ENCODE data around the gene UBAC2.

Gene UBAC2

GRCh38 chr13:99383511-99383921 lies 182.9 kb downstream of the UBAC2 start:
- DNase-seq (ENCODE audit: low read depth) = no peak
- H3K4me3 ChIP-seq (ENCODE audit: low read depth, low read length) = no peak overlapping the region
- no peak for TF ChIP-seq CTCF (conservative IDR thresholded peaks at IDR 0.05; ENCODE audit: low read depth, low read length)

GRCh38 chr13:99383946-99384345 lies 183.3 kb downstream of the UBAC2 start:
- DNase-seq (ENCODE audit: low read depth) = no peak
- no peak for TF ChIP-seq CTCF (conservative IDR thresholded peaks at IDR 0.05; ENCODE audit: low read depth, low read length)
- H3K4me3 ChIP-seq (ENCODE audit: low read depth, low read length) = no peak overlapping the region

- DNase-seq (ENCODE audit: low read depth) = no peak
- no peak for TF ChIP-seq CTCF (conservative IDR thresholded peaks at IDR 0.05; ENCODE audit: low read depth, low read length)
- no peak overlapping the region for H3K4me3 ChIP-seq (ENCODE audit: low read depth, low read length)
Observed at GRCh38 chr13:99384468-99384867, 183.8 kb downstream of the UBAC2 start.

GRCh38 chr13:99385161-99385560 lies 184.5 kb downstream of the UBAC2 start:
- no peak for DNase-seq (ENCODE audit: low read depth)
- TF ChIP-seq CTCF (conservative IDR thresholded peaks at IDR 0.05; ENCODE audit: low read depth, low read length) = no peak
- H3K4me3 ChIP-seq (ENCODE audit: low read depth, low read length) = no peak overlapping the region

- no peak for DNase-seq (ENCODE audit: low read depth)
- no peak for TF ChIP-seq CTCF (conservative IDR thresholded peaks at IDR 0.05; ENCODE audit: low read depth, low read length)
Observed at GRCh38 chr13:99385940-99386339, 185.3 kb downstream of the UBAC2 start.

GRCh38 chr13:99386495-99386894 lies 185.8 kb downstream of the UBAC2 start:
- no peak overlapping the region for H3K4me3 ChIP-seq (ENCODE audit: low read depth, low read length)
- no peak for TF ChIP-seq CTCF (conservative IDR thresholded peaks at IDR 0.05; ENCODE audit: low read depth, low read length)
- DNase-seq (ENCODE audit: low read depth) = no peak

More at GRCh38 chr13:99385940-99386339, 185.3 kb downstream of the UBAC2 start:
- no peak overlapping the region for H3K4me3 ChIP-seq (ENCODE audit: low read depth, low read length)

GRCh38 chr13:99386911-99387788 lies 186.5 kb downstream of the UBAC2 start:
- TF ChIP-seq CTCF (conservative IDR thresholded peaks at IDR 0.05; ENCODE audit: low read depth, low read length) = peak; percentile 81
- DNase-seq (ENCODE audit: low read depth) = peak; percentile 37
- no peak overlapping the region for H3K4me3 ChIP-seq (ENCODE audit: low read depth, low read length)
